AG04449 (cell line): ENCODE data around the gene THEMIS.

ENCODE experiments used
- CTCF ChIA-PET: fragments of 350-600 bp; formaldehyde crosslinking; extraction: SDS; loops from one replicate; lab custom pipeline; 2021; ENCODE audit warnings: antibody characterized with exemption; lab: Yijun Ruan, JAX
- POLR2A ChIA-PET: fragments of 400-600, 350-600 bp; formaldehyde crosslinking; extraction: SDS; loops from one replicate; lab custom pipeline; 2020; ENCODE audit warnings: antibody characterized with exemption, inconsistent platforms; lab: Yijun Ruan, JAX
- DNase-seq: peaks from one replicate; pipeline ENCODE4 v3.0.0-alpha.2; 2010; ENCODE audit warnings: low read depth, low spot score
- H3K4me3 ChIP-seq: 2 replicates; pipeline ENCODE4 v1.5.1; 2011; ENCODE audit warnings: low read depth, mild to moderate bottlenecking, control low read depth, low read length
- TF ChIP-seq, protein P1 (sequence below): IDR thresholded peaks from one replicate; pipeline ENCODE4 v1.5.1; 2011; ENCODE audit warnings: mild to moderate bottlenecking, moderate library complexity, low read length, control low read depth, inconsistent platforms; ENCODE audit not compliant: insufficient read depth; ENCODE audit errors: missing control alignments

THEMIS gene

DNA sequence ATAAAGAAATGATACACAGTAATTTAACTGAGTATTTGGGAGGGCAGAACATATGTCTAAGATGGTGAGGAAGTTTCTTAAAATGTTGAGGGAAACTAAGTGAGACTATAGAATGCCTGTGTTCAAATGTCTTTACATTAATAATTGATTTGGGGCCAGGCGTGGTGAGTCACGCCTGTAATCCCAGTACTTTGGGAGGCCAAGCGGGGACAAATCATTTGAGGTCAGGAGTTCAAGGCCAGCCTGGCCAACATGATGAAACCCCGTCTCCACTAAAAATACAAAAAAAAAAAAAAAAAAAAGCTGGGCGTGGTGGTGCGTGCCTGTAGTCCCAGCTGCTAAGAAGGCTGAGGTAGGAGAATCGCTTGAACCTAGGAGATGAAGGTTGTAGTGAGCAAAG lies 66.7 kb downstream of the THEMIS start:
- DNase-seq, result no peak
- POLR2A ChIA-PET, result no interaction called here
- no peak overlapping the region for H3K4me3 ChIP-seq
- TF ChIP-seq, protein P1, sequence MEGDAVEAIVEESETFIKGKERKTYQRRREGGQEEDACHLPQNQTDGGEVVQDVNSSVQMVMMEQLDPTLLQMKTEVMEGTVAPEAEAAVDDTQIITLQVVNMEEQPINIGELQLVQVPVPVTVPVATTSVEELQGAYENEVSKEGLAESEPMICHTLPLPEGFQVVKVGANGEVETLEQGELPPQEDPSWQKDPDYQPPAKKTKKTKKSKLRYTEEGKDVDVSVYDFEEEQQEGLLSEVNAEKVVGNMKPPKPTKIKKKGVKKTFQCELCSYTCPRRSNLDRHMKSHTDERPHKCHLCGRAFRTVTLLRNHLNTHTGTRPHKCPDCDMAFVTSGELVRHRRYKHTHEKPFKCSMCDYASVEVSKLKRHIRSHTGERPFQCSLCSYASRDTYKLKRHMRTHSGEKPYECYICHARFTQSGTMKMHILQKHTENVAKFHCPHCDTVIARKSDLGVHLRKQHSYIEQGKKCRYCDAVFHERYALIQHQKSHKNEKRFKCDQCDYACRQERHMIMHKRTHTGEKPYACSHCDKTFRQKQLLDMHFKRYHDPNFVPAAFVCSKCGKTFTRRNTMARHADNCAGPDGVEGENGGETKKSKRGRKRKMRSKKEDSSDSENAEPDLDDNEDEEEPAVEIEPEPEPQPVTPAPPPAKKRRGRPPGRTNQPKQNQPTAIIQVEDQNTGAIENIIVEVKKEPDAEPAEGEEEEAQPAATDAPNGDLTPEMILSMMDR, result no peak
- CTCF ChIA-PET, result interaction anchor here (1.0 to 1.3 kb wide), 2 partner anchors 19 to 22 kb away, joined by 4 read pairs; no protein-coding TSS in a partner anchor

- no peak overlapping the region for H3K4me3 ChIP-seq
- CTCF ChIA-PET, result interaction anchor here (1.3 kb wide), 1 partner anchor 22 kb away, joined by 4 read pairs; no protein-coding TSS in a partner anchor
- TF ChIP-seq, protein P1, result no peak
- POLR2A ChIA-PET, result no interaction called here
- DNase-seq, result no peak
Observed at GRCh38 chr6:127833336-127833735, 67.5 kb downstream of the THEMIS start.

GRCh38 chr6:127832381-127832780 lies 68.5 kb downstream of the THEMIS start:
- ChIA-PET CTCF (interaction anchor here (1.0 kb wide), 1 partner anchor 566 kb away, joined by 4 read pairs; the partner anchor contains the start of gene RNF146), POLR2A (no interaction called here)
- DNase-seq, result no peak
- no peak overlapping the region for H3K4me3 ChIP-seq
- TF ChIP-seq, protein P1, result no peak

- POLR2A ChIA-PET, result no interaction called here
- CTCF ChIA-PET, result no interaction called here
- TF ChIP-seq, protein P1, result no peak
- DNase-seq, result no peak
- H3K4me3 ChIP-seq, result no peak overlapping the region
Observed at GRCh38 chr6:127824061-127824460, 76.8 kb downstream of the THEMIS start.

GRCh38 chr6:127821431-127821830 lies 79.4 kb downstream of the THEMIS start:
- POLR2A ChIA-PET, result no interaction called here

GRCh38 chr6:127818149-127818548 lies 82.7 kb downstream of the THEMIS start:
- POLR2A ChIA-PET, result no interaction called here
- CTCF ChIA-PET, result no interaction called here
- DNase-seq, result no peak
- H3K4me3 ChIP-seq, result no peak overlapping the region
- TF ChIP-seq, protein P1, result no peak

More at GRCh38 chr6:127821431-127821830, 79.4 kb downstream of the THEMIS start:
- no peak for DNase-seq
- H3K4me3 ChIP-seq, result no peak overlapping the region
- CTCF ChIA-PET, result interaction anchor here (1.0 kb wide), 1 partner anchor 34 kb away, joined by 3 read pairs; no protein-coding TSS in a partner anchor
- TF ChIP-seq, protein P1, result no peak
